Middle frontal gyrus (tissue), 1 donor: ENCODE results near the gene PIP5KL1.

Experiments used
- DNase-seq: peaks from one replicate; pipeline ENCODE4 v3.0.0-alpha.2; 2015; ENCODE audit warnings: low spot score; ENCODE audit errors: extremely low spot score

PIP5KL1 gene

GRCh38 chr9:127875306-127875966, 55.1 kb downstream of the PIP5KL1 start:
- no peak for DNase-seq

DNA sequence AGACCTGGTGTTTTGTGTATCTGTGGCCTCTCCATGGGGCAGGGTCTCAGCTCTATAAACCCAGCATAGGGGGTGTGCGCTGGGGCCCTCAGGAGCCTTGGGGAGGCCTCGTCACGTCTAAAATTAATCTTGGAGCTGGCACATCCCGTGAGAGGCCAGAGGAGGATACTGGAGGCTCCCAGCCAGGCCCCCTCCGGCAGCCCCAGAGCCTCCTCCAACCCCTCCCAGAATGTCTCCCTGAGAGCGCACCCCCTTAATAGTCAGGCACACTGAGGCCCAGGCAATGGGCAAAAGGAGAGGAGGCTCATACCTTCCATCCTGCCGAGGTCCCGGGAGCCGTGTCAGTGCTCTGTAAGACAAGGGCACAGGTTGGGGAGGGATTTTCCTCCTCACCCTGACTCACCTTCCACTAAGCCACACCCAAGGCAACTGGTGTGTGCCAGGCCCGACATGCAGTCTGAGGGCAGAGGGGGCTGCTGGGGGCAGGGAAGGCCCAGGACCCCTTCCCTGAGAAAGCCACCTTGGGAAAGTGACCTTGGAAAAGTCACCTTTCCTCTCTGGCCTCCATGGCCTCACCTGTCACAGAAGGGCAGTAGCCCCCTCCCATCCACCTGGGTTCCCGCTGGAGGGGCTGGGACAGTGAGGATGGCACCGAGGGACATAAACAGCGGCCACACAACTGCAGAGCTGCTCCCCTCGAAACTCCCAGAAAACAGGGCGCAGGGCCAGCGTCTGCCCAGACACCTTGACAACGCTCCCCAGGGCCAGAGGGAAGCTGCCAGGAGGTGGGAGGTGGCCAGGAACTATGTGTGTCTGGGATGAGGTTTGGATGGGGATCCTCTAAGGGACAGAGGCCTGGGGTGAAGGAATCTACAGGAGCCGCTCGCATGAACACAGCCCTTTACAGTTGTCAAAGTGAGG, 56.0 kb downstream of the PIP5KL1 start:
- no peak for DNase-seq

DNA sequence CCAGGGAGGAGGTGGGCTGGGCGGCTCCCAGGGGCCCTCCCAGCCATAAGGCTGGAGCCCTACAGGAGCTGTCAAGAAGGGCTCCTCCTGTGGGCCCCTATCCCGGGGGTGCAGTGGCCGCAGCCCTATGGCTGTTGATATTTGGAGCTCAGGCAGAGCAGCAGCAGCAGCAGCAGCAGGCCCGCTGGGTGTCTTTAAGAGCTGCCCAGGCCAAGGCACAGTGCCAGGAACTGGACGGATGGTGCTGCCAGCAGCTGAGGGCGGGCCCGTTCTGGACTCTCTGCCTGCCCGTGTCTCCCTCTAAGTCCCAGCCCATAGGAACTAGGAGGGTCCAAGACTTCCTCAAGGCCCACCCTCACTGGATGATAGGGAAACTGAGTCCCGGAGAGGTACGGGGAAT, 56.7 kb downstream of the PIP5KL1 start:
- DNase-seq, result peak; percentile 27

DNA sequence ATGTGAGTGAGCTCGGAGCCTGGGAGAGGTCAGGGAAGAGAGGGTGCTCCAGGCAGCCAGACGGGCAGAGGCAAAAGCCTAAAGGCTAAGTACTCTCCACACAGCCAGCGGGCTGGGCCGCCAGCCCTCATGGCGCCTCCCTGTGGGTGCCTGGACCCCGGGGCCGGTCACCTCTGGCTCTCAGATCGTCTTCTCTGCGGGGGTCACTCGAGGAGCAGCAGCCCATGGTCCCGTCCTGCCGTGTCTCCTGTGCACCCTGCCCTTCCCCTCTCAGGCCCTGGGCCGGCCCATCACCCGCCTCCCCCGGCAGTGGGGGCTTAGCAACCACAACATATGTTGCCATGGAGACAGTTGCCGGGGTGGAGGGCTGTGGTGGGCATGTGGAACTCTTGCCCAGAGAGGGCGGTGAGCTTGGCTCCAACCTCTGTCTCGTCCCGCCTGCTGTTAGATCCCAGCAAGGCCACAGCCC, 57.3 kb downstream of the PIP5KL1 start:
- DNase-seq, result no peak

- DNase-seq, result no peak
Observed at GRCh38 chr9:127872369-127873222, 58.0 kb downstream of the PIP5KL1 start.

DNA sequence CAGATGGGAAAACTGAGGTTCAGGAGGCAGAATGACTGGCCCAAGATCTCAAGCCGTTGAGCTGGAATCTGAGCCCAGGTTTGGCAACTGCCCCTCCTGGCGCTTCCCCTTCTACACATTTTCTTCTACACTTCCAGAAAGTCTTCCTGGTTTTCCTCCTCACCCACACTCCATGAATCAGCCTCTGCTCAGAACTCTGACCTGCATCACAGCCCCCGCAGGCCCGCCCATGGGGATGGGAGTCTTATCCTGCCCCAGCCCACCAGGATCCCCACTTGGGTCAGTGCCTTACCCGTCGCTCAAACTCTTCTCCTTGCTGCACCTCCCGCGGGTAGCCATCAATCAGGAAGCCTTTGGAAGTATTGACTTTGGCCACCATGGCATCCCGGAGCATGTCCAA, 59.0 kb downstream of the PIP5KL1 start:
- DNase-seq, result no peak

GRCh38 chr9:127870887-127871286, 59.7 kb downstream of the PIP5KL1 start:
- DNase-seq, result no peak
